Spleen (tissue), 13 donors: ENCODE data around the gene ZNF266. TPM values are rescaled to one million over a fixed set of nuclear protein-coding genes. Genes with fewer than 3 reads are reported as not detected.
A peak's percentile ranks its signal among the peaks of the same experiment; 100 is the strongest.

Experiments used
- DNase-seq: peaks from one replicate; pipeline ENCODE4 v3.0.0-alpha.2; 2020
- H3K27ac ChIP-seq, 8 donors: fragments of 200-600 bp; sonication (generic) in 7 of 8; 1 replicate in 4 of 8; 2 replicates in 4 of 8; pipeline versions ENCODE4 v1.5.0 to v1.8.0; 2016 to 2021; ENCODE audit warnings: inconsistent platforms in 4 of 8, mild to moderate bottlenecking in 4 of 8, moderate library complexity in 1 of 8
- H3K27me3 ChIP-seq, 7 donors: fragments of 200-600 bp; sonication (generic) in 6 of 7; replicated peaks in 1 of 7; 1 replicate in 4 of 7; 2 replicates in 3 of 7; pipeline versions ENCODE4 v1.5.0 to v1.8.0; 2016 to 2021; ENCODE audit warnings: inconsistent platforms in 3 of 7, mild to moderate bottlenecking in 1 of 7
- H3K36me3 ChIP-seq, 6 donors: fragments of 200-600 bp; sonication (generic) in 5 of 6; 1 replicate in 4 of 6; 2 replicates in 2 of 6; pipeline versions ENCODE4 v1.5.0 to v1.8.0; 2016 to 2021; ENCODE audit warnings: inconsistent platforms in 2 of 6
- H3K4me1 ChIP-seq, 6 donors: fragments of 200-600 bp; sonication (generic) in 5 of 6; 1 replicate in 3 of 6; 2 replicates in 3 of 6; pipeline versions ENCODE4 v1.5.0 to v1.8.0; 2016 to 2021; ENCODE audit warnings: inconsistent platforms in 3 of 6
- H3K4me3 ChIP-seq, 8 donors: fragments of 200-600 bp; sonication (generic) in 7 of 8; 1 replicate in 4 of 8; 2 replicates in 4 of 8; pipeline versions ENCODE4 v1.5.0 to v1.8.0; 2016 to 2021; ENCODE audit warnings: inconsistent platforms in 4 of 8, mild to moderate bottlenecking in 4 of 8, moderate library complexity in 2 of 8
- H3K9me3 ChIP-seq, 8 donors: fragments of 200-600 bp; sonication (generic) in 7 of 8; 1 replicate in 4 of 8; 2 replicates in 4 of 8; pipeline versions ENCODE4 v1.5.0 to v1.8.0; 2016 to 2021; ENCODE audit warnings: inconsistent platforms in 4 of 8
- CTCF ChIP-seq, 11 experiments: fragments of 200-600 bp in 7 of 11; fragments of 450-650 bp in 4 of 11; sonication (generic) in 4 of 11; IDR thresholded peaks in 8 of 11; conservative IDR thresholded peaks in 3 of 11; 1 replicate in 7 of 11; 2 replicates in 4 of 11; pipeline versions ENCODE4 v1.4.0 to v1.8.0; 2016 to 2021; ENCODE audit warnings: antibody characterized with exemption in 11 of 11, inconsistent platforms in 4 of 11, mild to moderate bottlenecking in 1 of 11
- POLR2A ChIP-seq, 3 donors: fragments of 450-650 bp; IDR thresholded peaks; one replicate each; pipeline ENCODE4 v1.5.1; 2017; ENCODE audit warnings: antibody characterized with exemption in 3 of 3, mild to moderate bottlenecking in 1 of 3
- POLR2AphosphoS5 ChIP-seq, 3 donors: sonication (generic); formaldehyde crosslinking; IDR thresholded peaks; one replicate each; pipeline ENCODE4 v1.5.1; 2017; ENCODE audit warnings: antibody characterized with exemption in 3 of 3
- WGBS, 5 donors: extraction: QIAGEN DNeasy Blood & Tissue Kit in 3 of 5; methylation state at CpG; one replicate each; pipeline versions ENCODE4 v1.1.5 to v1.1.7; 2013 to 2018; 5-methylcytosine and 5-hydroxymethylcytosine counted together
- intact Hi-C: fragments of 100-400 bp; cut with DNase I; formaldehyde crosslinking; loops from one replicate; pipeline ENCODE4 v1.15.0; 2023; ENCODE audit warnings: low total_unique reads
- long read RNA-seq, 2 donors: transcript quantifications; one replicate each; lab custom pipeline, GENCODE V29; 2026
- polyA plus RNA-seq, 3 donors: library from polyadenylated mRNA; stranded (reverse); fragments of 200-250 nt; gene quantifications; one replicate each; pipeline ENCODE4 v1.2.1, GENCODE V29; 2013
- total RNA-seq, 7 donors: library from RNA; depleted of rRNA in 3 of 7; stranded (reverse); fragments of >200 nt in 3 of 7; fragmentation: NEBNext Ultra II Directional in 4 of 7; extraction: Animal tissue kit (Norgen Biotek cat#: 25700) in 4 of 7; gene quantifications; one replicate each; pipeline versions ENCODE4 v1.1.0 to v1.2.1, GENCODE V29; 2016 to 2021
- donor health status: healthy with polysubstance abuse.
- donor health status: DM: no; HTN: no; CAD: no; lungs with moderate emphysema.
- donor health status: DM: no; HTN: no; CAD: no.
- donor health status: Bipolar disorder and iron deficiency.
- donor health status: healthy.
- donor health status: DM: no; HTN: no; CAD: no.
- donor health status: DM: yes; HTN: yes; CAD: no.

The ZNF266 gene
- total RNA-seq (10 to 100 TPM; 26.0 to 73.0 (median 42.9) TPM), polyA plus RNA-seq (10 to 100 TPM; 42.6 to 75.5 (median 59.2) TPM)
- long read RNA-seq, donor 1, result 0 reads
- long read RNA-seq, donor 2, result 0 reads

DNA sequence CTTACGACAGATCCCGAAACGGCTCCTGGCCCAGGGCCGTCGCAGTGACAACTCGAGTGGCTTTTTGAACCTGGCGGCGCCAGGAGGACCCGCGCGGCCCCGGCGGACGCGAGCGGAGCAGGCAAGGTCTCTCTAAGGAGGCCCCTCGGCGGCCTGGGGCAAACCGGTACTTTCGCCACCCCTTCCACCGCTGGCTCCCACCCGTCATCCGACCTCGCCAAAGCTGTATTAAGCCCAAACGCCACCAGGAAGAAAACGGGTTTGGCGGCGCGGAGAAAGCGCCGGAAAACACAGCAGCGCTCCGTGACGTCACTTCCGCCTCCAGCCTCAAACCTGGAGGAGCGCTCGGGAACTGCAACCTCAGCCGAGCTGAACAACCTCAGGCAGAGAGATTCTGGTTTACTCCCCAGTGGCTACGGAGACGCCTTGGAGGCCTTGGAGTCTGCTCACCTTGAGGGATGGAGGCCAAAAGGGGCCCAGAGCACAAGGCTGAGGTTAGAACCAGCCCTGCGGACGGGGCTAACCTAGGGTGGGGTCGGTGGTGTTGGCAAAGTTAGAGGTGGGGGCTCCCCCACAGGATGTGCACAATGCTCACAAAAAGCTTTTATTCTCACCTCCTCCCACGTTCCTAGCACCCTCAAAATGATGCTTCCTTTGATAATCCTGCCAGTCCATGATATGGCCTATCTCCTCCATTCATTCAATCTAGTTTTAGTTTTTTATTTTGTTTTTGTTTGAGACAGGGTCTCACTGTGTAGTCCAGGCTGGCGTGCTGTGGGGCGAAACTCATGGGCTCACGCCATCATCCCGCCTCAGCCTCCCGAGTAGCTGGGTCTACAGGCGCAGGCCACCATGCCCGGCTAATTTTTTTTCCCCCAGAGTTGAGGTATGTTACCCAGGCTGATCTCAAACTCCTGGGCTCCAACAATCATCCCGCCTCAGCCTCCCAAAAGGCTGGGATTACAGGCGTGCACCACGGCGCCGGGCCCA, at the start of gene ZNF266:
TSS of gene ZNF266 (minus strand) at position 295 of the 990 bp plus-strand sequence. CDS start 15,484 bp downstream, outside the sequence.
- peak; percentile 85 to 98 (median 93) for TF ChIP-seq CTCF (IDR thresholded peaks at IDR 0.05 in 8 of 11, conservative IDR thresholded peaks at IDR 0.05 in 3 of 11)
- peak; percentile 86 to 90 (median 88) for TF ChIP-seq POLR2AphosphoS5 (IDR thresholded peaks at IDR 0.05)
- TF ChIP-seq POLR2A (IDR thresholded peaks at IDR 0.05), result no peak
- 13 to 20% (median 15%) methylated on average over 43 to 56 of the region's 56 CpGs for WGBS, 5 donors
- Histone ChIP-seq H3K4me1 (peaks cover 11 to 54% (median 30%) of the 10 kb centered on the region in 6 donors), H3K9me3 (peaks cover 0 to 18% (median 9%) of the 10 kb centered on the region in 8 donors), H3K36me3 (peaks cover 0 to 35% (median 22%) of the 10 kb centered on the region in 6 donors), H3K4me3 (peak within 1 kb of the TSS; percentile 64 to 82 (median 68)), H3K27ac (peak within 1 kb of the TSS; percentile 91 to 97 (median 94)), H3K27me3 (no peaks in the 10 kb centered on the region)
- intact Hi-C loops, result loop anchor here (10.0 kb wide), 2 partner anchors 131 to 359 kb away; partner anchors contain the start of gene ZNF699
- peak; percentile 95 for DNase-seq

DNA sequence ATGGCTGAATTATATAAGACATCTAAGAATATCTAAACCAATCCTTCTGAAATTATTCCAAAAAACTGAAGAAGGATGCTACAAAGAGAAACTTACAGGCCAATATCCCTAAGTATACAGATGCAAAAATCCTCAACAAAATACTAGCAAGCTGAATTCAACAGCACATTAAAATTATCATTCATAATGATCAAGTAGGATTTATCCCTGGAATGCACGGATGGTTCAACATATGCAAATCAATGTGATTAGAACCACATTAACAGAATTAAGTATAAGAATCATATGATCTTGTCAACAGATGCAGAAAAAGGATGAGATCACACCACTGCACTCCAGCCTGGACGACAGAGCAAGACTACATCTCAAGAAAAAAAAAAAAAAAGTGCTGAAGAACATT, 49.8 kb upstream of the ZNF266 start:
- intact Hi-C loops, result no loop called here
- TF ChIP-seq POLR2AphosphoS5 (IDR thresholded peaks at IDR 0.05), result no peak
- TF ChIP-seq CTCF (IDR thresholded peaks at IDR 0.05 in 8 of 11, conservative IDR thresholded peaks at IDR 0.05 in 3 of 11), result no peak
- TF ChIP-seq POLR2A (IDR thresholded peaks at IDR 0.05), result no peak
- 88 to 94% (median 90%) methylated on average over 2 of the region's 2 CpGs for WGBS, 5 donors
- H3K9me3 ChIP-seq, result peaks cover 3 to 100% (median 88%) of the 10 kb centered on the region in 8 donors
- H3K27ac ChIP-seq, result no peak overlapping the region
- DNase-seq, result no peak
- H3K4me1 ChIP-seq, result no peaks in the 10 kb centered on the region
- no peaks in the 10 kb centered on the region for H3K27me3 ChIP-seq
- H3K4me3 ChIP-seq, result no peak overlapping the region
- no peaks in the 10 kb centered on the region for H3K36me3 ChIP-seq

DNA sequence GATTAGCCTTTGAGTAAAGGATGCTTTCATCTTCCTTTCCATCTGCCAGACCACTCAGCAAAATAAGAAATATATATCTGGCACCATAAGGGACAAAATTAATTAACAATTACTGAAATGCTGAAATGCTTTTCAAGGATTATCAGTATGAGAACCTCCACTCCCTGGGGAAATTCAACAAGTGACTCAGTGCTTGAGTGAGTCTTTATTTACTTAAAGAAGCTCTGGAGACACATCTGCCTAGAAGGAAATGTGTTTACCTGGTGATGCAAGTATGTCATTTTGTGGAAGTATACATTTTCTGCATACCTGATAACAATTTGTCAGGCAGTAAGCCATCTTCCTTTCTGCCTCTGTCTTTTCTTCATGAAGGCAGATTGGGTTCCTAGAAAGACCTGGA, 39.6 kb upstream of the ZNF266 start:
- Histone ChIP-seq H3K27me3 (no peaks in the 10 kb centered on the region), H3K4me3 (no peak overlapping the region), H3K9me3 (peaks cover 0 to 94% (median 67%) of the 10 kb centered on the region in 8 donors), H3K4me1 (no peaks in the 10 kb centered on the region), H3K27ac (no peak overlapping the region), H3K36me3 (no peaks in the 10 kb centered on the region)
- DNase-seq, result no peak
- no peak for TF ChIP-seq CTCF (IDR thresholded peaks at IDR 0.05 in 8 of 11, conservative IDR thresholded peaks at IDR 0.05 in 3 of 11)
- TF ChIP-seq POLR2AphosphoS5 (IDR thresholded peaks at IDR 0.05), result no peak
- no peak for TF ChIP-seq POLR2A (IDR thresholded peaks at IDR 0.05)
- intact Hi-C loops, result no loop called here

DNA sequence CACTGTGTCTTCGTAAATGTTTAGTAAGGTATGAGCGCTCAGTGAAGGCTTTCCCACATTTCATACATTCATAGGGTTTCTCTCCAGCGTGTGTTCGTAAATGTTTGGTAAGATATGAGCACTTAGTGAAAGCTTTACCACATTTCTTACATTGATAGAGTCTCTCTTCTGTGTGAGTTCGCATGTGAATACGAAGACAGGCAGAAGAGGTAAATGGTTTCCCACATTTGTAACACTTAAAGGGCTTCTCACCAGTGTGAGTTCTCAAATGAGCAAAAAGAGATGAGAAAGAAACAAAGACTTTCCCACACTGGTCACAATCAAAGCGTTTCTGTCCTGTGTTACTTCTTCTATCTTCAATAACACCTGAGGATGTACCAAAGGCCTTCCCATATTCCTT, 31.8 kb upstream of the ZNF266 start:
- no peak overlapping the region for H3K4me3 ChIP-seq
- intact Hi-C loops, result no loop called here
- peaks cover 0 to 1% (median 0%) of the 10 kb centered on the region in 6 donors for H3K36me3 ChIP-seq
- peaks cover 15 to 100% (median 97%) of the 10 kb centered on the region in 8 donors for H3K9me3 ChIP-seq
- no peaks in the 10 kb centered on the region for H3K27me3 ChIP-seq
- TF ChIP-seq POLR2AphosphoS5 (IDR thresholded peaks at IDR 0.05) (no peak), POLR2A (IDR thresholded peaks at IDR 0.05) (no peak), CTCF (IDR thresholded peaks at IDR 0.05 in 8 of 11, conservative IDR thresholded peaks at IDR 0.05 in 3 of 11) (no peak)
- DNase-seq, result no peak
- H3K27ac ChIP-seq, result no peak overlapping the region
- WGBS, 5 donors, result 81 to 94% (median 90%) methylated on average over 7 of the region's 7 CpGs
- H3K4me1 ChIP-seq, result no peaks in the 10 kb centered on the region
